K562 (cell line): ENCODE data around the gene RNF32.

ENCODE experiments used
- CTCF ChIP-seq, 3 experiments: IDR thresholded peaks in 2 of 3; conservative IDR thresholded peaks in 1 of 3; 2 replicates each; pipeline ENCODE4 v1.5.1; 2011 to 2012; ENCODE audit warnings: low read length in 3 of 3, mild to moderate bottlenecking in 3 of 3, control low read depth in 2 of 3, improper control_type of control experiment in 1 of 3, inconsistent platforms in 1 of 3, low read depth in 1 of 3, mixed read lengths in 1 of 3, moderate library complexity in 1 of 3; ENCODE audit not compliant: insufficient read depth in 2 of 3
- POLR2AphosphoS5 ChIP-seq: IDR thresholded peaks from 2 replicates; pipeline ENCODE4 v1.6.1; 2011; ENCODE audit warnings: mild to moderate bottlenecking, low read depth, low read length, moderate library complexity; ENCODE audit not compliant: control insufficient read depth, insufficient read depth
- SNRNP70 ChIP-seq: fragments of 200-400 bp; formaldehyde crosslinking; optimal IDR thresholded peaks from 2 replicates; pipeline ENCODE3; 2017; ENCODE audit warnings: low read depth, low read length
- STAG1 ChIP-seq: sonication (generic); formaldehyde crosslinking; IDR thresholded peaks from 2 replicates; pipeline ENCODE4 v1.5.0; 2020; ENCODE audit warnings: missing genetic modification reagents, borderline replicate concordance

- TF ChIP-seq SNRNP70 = no peak
- TF ChIP-seq CTCF (IDR thresholded peaks at IDR 0.05 in 2 of 3, conservative IDR thresholded peaks at IDR 0.05 in 1 of 3; ENCODE audit: insufficient read depth in 2 of 3, low read depth in 1 of 3, low read length in 3 of 3) = no peak
- TF ChIP-seq STAG1 (CRISPR knock-in tag) = no peak
- TF ChIP-seq POLR2AphosphoS5 = no peak
These were observed 21.1 kb downstream of the RNF32 start for GRCh38 chr7:156661637-156662036.
